GM12875 (cell line): Measurements from ENCODE around the gene FAM131C.
A peak's percentile ranks its signal among the peaks of the same experiment; 100 is the strongest.
"Not testable (repeated sequence)": the region's sequence is repeated elsewhere in the genome, so short reads cannot be mapped to it uniquely, and the experiment has no call there.

Source experiments
- H3K4me3 ChIP-seq: one replicate; pipeline ENCODE4 v1.5.1; 2011; ENCODE audit warnings: low read depth, low read length, control low read depth
- CTCF ChIP-seq: IDR thresholded peaks from 2 replicates; pipeline ENCODE4 v1.5.1; 2011; ENCODE audit warnings: low read depth, mild to moderate bottlenecking, control low read depth, inconsistent platforms, low read length, moderate library complexity, borderline replicate concordance; ENCODE audit not compliant: insufficient read depth

FAM131C gene

GRCh38 chr1:16055613-16056520 is 17.6 kb downstream of the FAM131C start:
- no peak overlapping the region for H3K4me3 ChIP-seq
- TF ChIP-seq CTCF = peak; percentile 99

GRCh38 chr1:16054598-16055540 is 18.6 kb downstream of the FAM131C start:
- H3K4me3 ChIP-seq = no peak overlapping the region
- TF ChIP-seq CTCF = no peak

GRCh38 chr1:16053781-16054502 is 19.5 kb downstream of the FAM131C start:
- H3K4me3 ChIP-seq = no peak overlapping the region
- no peak for TF ChIP-seq CTCF

- H3K4me3 ChIP-seq = not testable (repeated sequence)
These were observed 21.5 kb downstream of the FAM131C start for GRCh38 chr1:16051949-16052348.

GRCh38 chr1:16051039-16051438 is 22.4 kb downstream of the FAM131C start:
- TF ChIP-seq CTCF = no peak
- H3K4me3 ChIP-seq = no peak overlapping the region

- no peak for TF ChIP-seq CTCF
- no peak overlapping the region for H3K4me3 ChIP-seq
These were observed 23.1 kb downstream of the FAM131C start for GRCh38 chr1:16050328-16050727.
